Ectodermal cell (in vitro differentiated cells): Measurements from ENCODE around the gene GDI2.

ENCODE experiments used
- H3K27ac ChIP-seq: 2 replicates; pipeline ENCODE4 v1.7.0; 2013; ENCODE audit warnings: mild to moderate bottlenecking, low read depth, low read length; ENCODE audit not compliant: insufficient read depth, poor library complexity, severe bottlenecking
- H3K27me3 ChIP-seq: 2 replicates; pipeline ENCODE4 v1.7.0; 2013; ENCODE audit warnings: mild to moderate bottlenecking, low read length; ENCODE audit not compliant: insufficient read depth, control insufficient read depth, poor library complexity, severe bottlenecking
- H3K36me3 ChIP-seq: one replicate; pipeline ENCODE4 v1.7.0; 2013; ENCODE audit warnings: low read length; ENCODE audit not compliant: control insufficient read depth, insufficient read depth
- H3K4me1 ChIP-seq: one replicate; pipeline ENCODE4 v1.7.0; 2013; ENCODE audit warnings: low read length; ENCODE audit not compliant: control insufficient read depth, insufficient read depth
- H3K4me3 ChIP-seq: 2 replicates; pipeline ENCODE4 v1.7.0; 2013; ENCODE audit warnings: low read depth, low read length, control low read depth; ENCODE audit not compliant: insufficient read depth
- H3K9me3 ChIP-seq: 2 replicates; pipeline ENCODE4 v1.7.0; 2013; ENCODE audit warnings: mild to moderate bottlenecking, low read length, moderate library complexity; ENCODE audit not compliant: control insufficient read depth
- WGBS, 2 experiments: methylation state at CpG; one replicate each; pipeline ENCODE4 v1.1.7; 2013; ENCODE audit warnings: missing lambda C conversion rate in 2 of 2; 5-methylcytosine and 5-hydroxymethylcytosine counted together

Gene GDI2

DNA sequence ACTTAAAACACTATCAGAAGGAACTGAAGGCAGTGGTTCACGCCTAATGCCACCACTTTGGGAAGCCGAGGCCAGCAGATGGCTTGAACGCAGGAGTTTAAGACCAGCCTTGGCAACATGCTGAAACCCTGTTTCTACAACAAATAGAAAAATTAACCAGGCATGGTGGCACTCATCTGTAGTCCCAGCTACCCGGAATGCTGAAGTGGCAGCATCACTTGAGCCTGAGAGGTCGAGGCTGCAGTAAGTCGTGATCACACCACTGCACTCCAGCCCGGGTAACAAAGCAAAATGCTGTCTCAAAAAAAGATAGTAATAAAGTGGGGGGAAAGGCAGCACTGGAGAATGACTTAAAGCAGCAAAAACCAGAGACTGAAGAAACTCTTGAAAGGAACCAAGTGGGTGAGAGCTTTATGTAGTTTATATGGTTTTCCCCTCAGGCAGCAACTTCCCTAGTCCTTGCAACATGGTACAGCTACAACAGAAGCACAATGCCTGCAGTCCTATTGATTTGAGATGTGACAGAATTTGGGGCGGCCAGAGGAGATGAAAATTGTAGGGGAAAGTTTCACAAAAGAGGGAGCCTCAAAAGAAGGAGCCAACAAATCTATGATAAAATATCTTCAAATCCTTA lies 38.1 kb downstream of the GDI2 start:
- H3K27ac ChIP-seq = no peak overlapping the region
- no peaks in the 10 kb centered on the region for H3K9me3 ChIP-seq
- no peaks in the 10 kb centered on the region for H3K4me1 ChIP-seq
- no peak overlapping the region for H3K4me3 ChIP-seq
- 93 to 96% methylated on average over 8 of the region's 8 CpGs for WGBS, 2 experiments
- H3K36me3 ChIP-seq = peaks cover 10% of the 10 kb centered on the region
- H3K27me3 ChIP-seq = no peaks in the 10 kb centered on the region

- H3K27me3 ChIP-seq = no peaks in the 10 kb centered on the region
- no peaks in the 10 kb centered on the region for H3K4me1 ChIP-seq
- 94 to 95% methylated on average over 2 of the region's 2 CpGs for whole genome bisulfite sequencing, 2 experiments
- H3K27ac ChIP-seq = no peak overlapping the region
- H3K4me3 ChIP-seq = no peak overlapping the region
- H3K9me3 ChIP-seq = no peaks in the 10 kb centered on the region
- peaks cover 45% of the 10 kb centered on the region for H3K36me3 ChIP-seq
These were observed 47.0 kb downstream of the GDI2 start for GRCh38 chr10:5766189-5766588.

DNA sequence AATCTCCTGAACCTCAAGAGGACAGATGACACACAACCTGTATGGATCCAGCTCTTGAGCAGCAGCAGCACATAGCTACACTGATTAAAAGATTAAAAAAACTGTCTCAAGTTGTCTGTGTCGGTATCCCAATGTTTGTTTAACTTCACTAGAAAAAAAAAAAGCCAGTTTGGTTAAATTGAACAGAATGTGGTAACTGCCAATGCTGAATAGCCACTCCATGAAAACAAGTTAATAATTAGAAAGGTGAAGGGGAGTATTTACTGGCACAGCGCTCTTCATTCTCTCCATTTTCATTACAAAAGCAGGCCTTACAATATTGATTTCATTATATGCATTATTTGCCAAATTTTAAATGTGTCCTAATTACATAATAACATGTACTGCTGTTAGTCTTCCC lies 47.6 kb downstream of the GDI2 start:
- no peak overlapping the region for H3K27ac ChIP-seq
- H3K4me1 ChIP-seq = no peaks in the 10 kb centered on the region
- H3K4me3 ChIP-seq = no peak overlapping the region
- peaks cover 44% of the 10 kb centered on the region for H3K36me3 ChIP-seq
- no peaks in the 10 kb centered on the region for H3K9me3 ChIP-seq
- 90 to 100% methylated on average over 1 of the region's 2 CpGs for WGBS, 2 experiments
- no peaks in the 10 kb centered on the region for H3K27me3 ChIP-seq

GRCh38 chr10:5764422-5765297 lies 48.6 kb downstream of the GDI2 start:
- Histone ChIP-seq H3K36me3 (peaks cover 39% of the 10 kb centered on the region), H3K4me3 (no peak overlapping the region), H3K9me3 (no peaks in the 10 kb centered on the region), H3K27ac (no peak overlapping the region), H3K4me1 (no peaks in the 10 kb centered on the region), H3K27me3 (no peaks in the 10 kb centered on the region)
- 93 to 94% methylated on average over 9 to 10 of the region's 10 CpGs for WGBS, 2 experiments

- Histone ChIP-seq H3K4me3 (no peak overlapping the region), H3K36me3 (peaks cover 39% of the 10 kb centered on the region), H3K4me1 (no peaks in the 10 kb centered on the region), H3K27ac (no peak overlapping the region), H3K27me3 (no peaks in the 10 kb centered on the region), H3K9me3 (no peaks in the 10 kb centered on the region)
- 71% methylated on average over 1 of the region's 1 CpG; no CpG with 5 or more reads in 1 of the 2 experiments for WGBS, 2 experiments
These were observed 50.7 kb downstream of the GDI2 start for GRCh38 chr10:5762531-5762930.

DNA sequence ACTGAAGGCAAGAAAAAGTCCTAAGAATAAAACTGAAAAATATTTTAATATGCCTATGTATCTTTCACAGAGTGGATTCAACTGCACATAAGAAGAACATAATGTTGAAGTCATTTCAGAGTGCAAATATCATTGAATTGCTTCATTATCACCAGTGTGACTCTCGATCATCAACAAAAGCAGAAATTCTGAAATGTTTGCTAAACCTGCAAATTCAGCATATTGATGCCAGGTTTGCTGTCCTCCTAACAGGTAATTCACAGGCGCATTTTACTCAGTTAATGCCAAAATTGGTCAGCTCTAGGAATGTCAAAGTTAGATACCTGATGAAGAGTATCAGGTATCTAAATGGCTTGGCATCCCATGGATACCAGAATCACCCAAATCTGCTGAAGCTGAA lies 52.0 kb downstream of the GDI2 start:
- Histone ChIP-seq H3K27ac (no peak overlapping the region), H3K9me3 (no peaks in the 10 kb centered on the region), H3K36me3 (peaks cover 34% of the 10 kb centered on the region), H3K4me1 (no peaks in the 10 kb centered on the region), H3K4me3 (no peak overlapping the region), H3K27me3 (no peaks in the 10 kb centered on the region)
- WGBS, 2 experiments = 93 to 97% methylated on average over 2 of the region's 2 CpGs

DNA sequence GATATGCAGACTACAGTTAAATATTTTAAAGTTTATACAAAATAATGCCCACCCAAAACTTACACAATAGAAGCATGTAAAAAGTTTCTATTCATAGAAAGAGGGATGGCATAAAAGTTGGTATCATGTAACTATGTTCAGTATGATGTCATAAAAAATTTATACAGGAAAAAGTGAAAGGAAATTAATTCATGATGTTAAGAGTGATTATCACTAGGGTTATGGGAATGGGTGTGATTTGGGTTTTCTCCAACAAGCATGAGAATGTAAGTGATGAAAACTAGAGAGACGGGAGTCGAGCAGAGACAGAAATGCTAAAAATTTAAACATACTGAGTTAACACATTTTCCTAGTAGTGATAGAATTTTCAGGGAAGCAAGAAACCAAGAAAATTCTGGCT lies 52.7 kb downstream of the GDI2 start:
- Histone ChIP-seq H3K9me3 (no peaks in the 10 kb centered on the region), H3K27me3 (no peaks in the 10 kb centered on the region), H3K4me1 (no peaks in the 10 kb centered on the region), H3K4me3 (no peak overlapping the region), H3K27ac (no peak overlapping the region), H3K36me3 (peaks cover 30% of the 10 kb centered on the region)
- 95 to 100% methylated on average over 2 of the region's 2 CpGs for WGBS, 2 experiments

DNA sequence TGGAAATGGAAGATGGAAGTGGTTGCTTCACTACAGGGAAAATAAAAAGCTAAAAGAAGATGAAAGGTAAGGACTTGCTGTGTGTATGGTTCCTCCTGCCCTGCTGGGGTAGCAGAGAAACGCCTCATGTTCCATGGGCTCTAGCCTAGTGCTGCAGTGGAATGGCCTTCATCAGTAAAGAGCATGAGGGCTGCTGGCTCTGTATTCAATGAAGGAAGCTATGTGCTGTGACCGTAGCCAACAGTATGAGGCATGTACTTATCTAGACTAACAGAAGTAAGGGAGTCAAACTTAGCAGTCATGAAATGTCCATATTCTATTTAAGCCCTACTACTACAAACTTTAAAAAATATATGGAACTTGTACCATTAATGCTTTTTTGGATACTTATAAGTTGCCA lies 54.3 kb downstream of the GDI2 start:
- Histone ChIP-seq H3K36me3 (peaks cover 20% of the 10 kb centered on the region), H3K27ac (no peak overlapping the region), H3K4me3 (no peak overlapping the region), H3K27me3 (no peaks in the 10 kb centered on the region), H3K9me3 (no peaks in the 10 kb centered on the region), H3K4me1 (no peaks in the 10 kb centered on the region)
- WGBS, 2 experiments = 93% methylated on average over 2 of the region's 2 CpGs

DNA sequence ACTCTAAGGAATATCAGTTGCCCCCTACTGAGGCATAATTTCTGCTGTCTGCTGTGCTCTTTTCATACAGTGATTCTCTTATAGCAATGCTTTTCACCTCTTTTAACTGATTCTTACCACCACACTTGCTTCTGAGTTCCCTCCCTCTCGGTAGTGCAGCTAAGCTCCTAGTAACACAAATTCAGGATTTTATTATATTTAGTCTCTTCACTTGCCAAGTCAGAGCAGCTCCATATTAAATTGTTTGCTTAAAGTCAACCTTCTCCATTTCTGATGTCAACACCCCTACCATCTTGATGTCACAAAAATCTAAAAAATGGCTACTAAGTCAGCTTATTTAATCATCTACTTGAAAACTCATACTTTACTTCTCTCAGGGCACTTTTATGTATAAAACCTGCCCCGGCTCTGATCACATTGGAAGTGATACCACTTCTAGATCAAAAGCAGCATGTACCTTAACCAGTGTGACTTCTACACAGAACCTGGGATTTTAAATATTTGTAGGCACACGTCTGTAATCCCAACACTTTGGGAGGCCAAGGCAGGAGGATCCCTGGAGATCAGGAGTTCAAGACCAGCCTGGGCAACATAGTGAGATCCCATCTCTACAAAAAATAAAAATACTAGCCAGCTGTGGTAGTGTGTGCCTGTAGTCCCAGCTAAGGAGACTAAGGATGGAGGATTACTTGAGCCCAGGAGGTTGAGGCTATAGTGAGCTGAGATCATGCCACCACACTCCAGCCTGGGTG lies 55.3 kb downstream of the GDI2 start:
- Histone ChIP-seq H3K27me3 (no peaks in the 10 kb centered on the region), H3K36me3 (peaks cover 20% of the 10 kb centered on the region), H3K4me3 (no peak overlapping the region), H3K9me3 (no peaks in the 10 kb centered on the region), H3K4me1 (no peaks in the 10 kb centered on the region), H3K27ac (no peak overlapping the region)
- 90 to 93% methylated on average over 3 of the region's 3 CpGs for WGBS, 2 experiments

GRCh38 chr10:5752301-5752871 lies 60.8 kb downstream of the GDI2 start:
- H3K36me3 ChIP-seq = peaks cover 8% of the 10 kb centered on the region
- H3K27ac ChIP-seq = no peak overlapping the region
- H3K4me1 ChIP-seq = peaks cover 13% of the 10 kb centered on the region
- no peaks in the 10 kb centered on the region for H3K27me3 ChIP-seq
- H3K9me3 ChIP-seq = no peaks in the 10 kb centered on the region
- WGBS, 2 experiments = 85 to 87% methylated on average over 17 of the region's 17 CpGs
- no peak overlapping the region for H3K4me3 ChIP-seq
